Ishikawa (cell line): ENCODE measurements around the gene ANKRD42.

Experiments
- CEBPB ChIP-seq: IDR thresholded peaks from 2 replicates; pipeline ENCODE4 v1.6.1; 2012
- CREB1 ChIP-seq: IDR thresholded peaks from 2 replicates; pipeline ENCODE4 v1.6.1; 2012; ENCODE audit warnings: low read depth
- EGR1 ChIP-seq: IDR thresholded peaks from 2 replicates; pipeline ENCODE4 v1.6.1; 2012
- EP300 ChIP-seq: IDR thresholded peaks from 2 replicates; pipeline ENCODE4 v1.6.1; 2012; ENCODE audit warnings: borderline replicate concordance
- FOXM1 ChIP-seq: IDR thresholded peaks from 2 replicates; pipeline ENCODE4 v1.6.1; 2012; ENCODE audit warnings: low read depth, borderline replicate concordance
- MAX ChIP-seq: IDR thresholded peaks from 2 replicates; pipeline ENCODE4 v1.6.1; 2012
- NFIC ChIP-seq: IDR thresholded peaks from 2 replicates; pipeline ENCODE4 v1.6.1; 2012
- RAD21 ChIP-seq: IDR thresholded peaks from 2 replicates; pipeline ENCODE4 v1.6.1; 2012; ENCODE audit warnings: low read depth
- REST ChIP-seq: IDR thresholded peaks from 2 replicates; pipeline ENCODE4 v1.6.1; 2012; ENCODE audit warnings: low read depth, mild to moderate bottlenecking
- TAF1 ChIP-seq: IDR thresholded peaks from 2 replicates; pipeline ENCODE4 v1.6.1; 2012; ENCODE audit warnings: low read depth, mild to moderate bottlenecking
- TEAD4 ChIP-seq: IDR thresholded peaks from 2 replicates; pipeline ENCODE4 v1.6.1; 2012
- USF1 ChIP-seq: IDR thresholded peaks from 2 replicates; pipeline ENCODE4 v1.6.1; 2012
- YY1 ChIP-seq: IDR thresholded peaks from 2 replicates; pipeline ENCODE4 v1.6.1; 2012; ENCODE audit warnings: low read depth
- ZBTB7A ChIP-seq: IDR thresholded peaks from 2 replicates; pipeline ENCODE4 v1.6.1; 2012; ENCODE audit warnings: low read depth

GRCh38 chr11:83174008-83174407 lies 19.5 kb upstream of the ANKRD42 start:
- TF ChIP-seq NFIC (no peak), EGR1 (no peak), USF1 (no peak), EP300 (no peak), CREB1 (no peak), CEBPB (no peak), TAF1 (no peak), FOXM1 (no peak), TEAD4 (no peak), YY1 (no peak), ZBTB7A (no peak), REST (no peak), MAX (no peak), RAD21 (no peak)
